HCT116 (cell line): ENCODE results near the gene SUSD5. TPM values are rescaled to one million over a fixed set of nuclear protein-coding genes. Genes with fewer than 3 reads are reported as not detected.

Source experiments
- ATAC-seq: fragments of 200-7000 bp; cut with Tn5 transposase; 2 replicates; pipeline ENCODE4 v1.9.1; 2020; ENCODE audit warnings: mild to moderate bottlenecking, moderate library complexity
- BruUV-seq: library from RNA; stranded (reverse); fragments of 400-500 nt; replicated peaks from 2 replicates; lab custom pipeline; 2021; lab: Mats Ljungman, UMichigan
- CTCF ChIA-PET: fragments of 300-600 bp; sonication (Branson Sonifier 250); formaldehyde crosslinking; loops from one replicate; lab custom pipeline; 2021; ENCODE audit warnings: antibody characterized with exemption; lab: Charles Lee
- POLR2A ChIA-PET: fragments of 300-600, 350-600 bp; sonication (Branson Sonifier 250); formaldehyde crosslinking; loops from one replicate; lab custom pipeline; 2021; ENCODE audit warnings: antibody characterized with exemption; lab: Charles Lee
- RAD21 ChIA-PET, 2 experiments: fragments of 300-600 bp; sonication (Branson Sonifier 250); formaldehyde crosslinking; loops; one replicate each; lab custom pipeline; 2023; ENCODE audit warnings: low total read pairs in 2 of 2; ENCODE audit not compliant: uncharacterized antibody in 2 of 2, unreplicated experiment in 2 of 2, low non-redundant PET in 1 of 2; lab: Charles Lee
- DNase-seq: peaks from one replicate; pipeline ENCODE4 v3.0.0-alpha.2; 2010; ENCODE audit warnings: low read depth, low spot score
- H2AFZ ChIP-seq: fragments of 200-600 bp; shearing (Covaris generic), sonication (generic); 2 replicates; pipeline ENCODE4 v1.6.1; 2017; ENCODE audit warnings: low read depth, mixed run types, mixed read lengths, antibody characterized with exemption, low read length; ENCODE audit not compliant: poor library complexity, severe bottlenecking
- H3K27ac ChIP-seq: 2 replicates; pipeline ENCODE4 v1.5.1; 2012; ENCODE audit warnings: low read depth, low read length
- H3K27me3 ChIP-seq: fragments of 200-600 bp; sonication (generic); 2 replicates; pipeline ENCODE4 v1.6.1; 2016; ENCODE audit warnings: mixed run types, low read length, mixed read lengths; ENCODE audit not compliant: insufficient read depth
- H3K36me3 ChIP-seq, 2 experiments: fragments of 200-500 bp in 1 of 2; fragments of 200-600 bp in 1 of 2; sonication (Bioruptor generic) in 1 of 2; sonication (generic) in 1 of 2; 2 replicates each; pipeline versions ENCODE4 v1.5.1 to v1.6.1; 2014 to 2016; ENCODE audit warnings: low read length in 2 of 2, inconsistent platforms in 1 of 2, mixed read lengths in 1 of 2, mixed run types in 1 of 2; ENCODE audit not compliant: insufficient read depth in 2 of 2, control insufficient read depth in 1 of 2
- H3K4me1 ChIP-seq, 2 experiments: fragments of 200-600 bp in 1 of 2; sonication (generic) in 1 of 2; 2 replicates each; pipeline versions ENCODE4 v1.5.1 to v1.6.1; 2012 to 2017; ENCODE audit warnings: low read length in 2 of 2, inconsistent platforms in 1 of 2, mild to moderate bottlenecking in 1 of 2, mixed read lengths in 1 of 2, mixed run types in 1 of 2, moderate library complexity in 1 of 2; ENCODE audit not compliant: insufficient read depth in 2 of 2, control insufficient read depth in 1 of 2
- H3K4me2 ChIP-seq: fragments of 200-600 bp; sonication (generic); 2 replicates; pipeline ENCODE4 v1.6.1; 2017; ENCODE audit warnings: mixed run types, low read length, mixed read lengths
- H3K4me3 ChIP-seq, 2 experiments: fragments of 200-600 bp in 1 of 2; sonication (generic) in 1 of 2; replicated peaks in 1 of 2; 2 replicates each; pipeline ENCODE4 v1.5.1; 2011 to 2016; ENCODE audit warnings: low read length in 2 of 2, control low read depth in 1 of 2, low read depth in 1 of 2, mild to moderate bottlenecking in 1 of 2, mixed read lengths in 1 of 2, mixed run types in 1 of 2
- H3K79me2 ChIP-seq: fragments of 200-600 bp; sonication (generic); 2 replicates; pipeline ENCODE4 v1.6.1; 2017; ENCODE audit warnings: mild to moderate bottlenecking, mixed run types, low read length, moderate library complexity, mixed read lengths; ENCODE audit not compliant: insufficient read depth
- H3K9ac ChIP-seq: fragments of 200-600 bp; sonication (generic); 2 replicates; pipeline ENCODE4 v1.6.1; 2016; ENCODE audit warnings: low read length, mixed read lengths
- H3K9me2 ChIP-seq: fragments of 200-600 bp; sonication (generic), shearing (Covaris generic); 2 replicates; pipeline ENCODE4 v1.6.1; 2017; ENCODE audit warnings: mixed run types, mild to moderate bottlenecking, moderate library complexity; ENCODE audit not compliant: insufficient read depth
- H3K9me3 ChIP-seq, 2 experiments: fragments of 200-500 bp in 1 of 2; fragments of 200-600 bp in 1 of 2; sonication (Bioruptor generic) in 1 of 2; sonication (generic) in 1 of 2; 2 replicates each; pipeline ENCODE4 v1.6.1; 2014 to 2017; ENCODE audit warnings: low read length in 2 of 2, mixed read lengths in 2 of 2, inconsistent platforms in 1 of 2, low read depth in 1 of 2, mild to moderate bottlenecking in 1 of 2, mixed run types in 1 of 2, moderate library complexity in 1 of 2; ENCODE audit not compliant: control insufficient read depth in 1 of 2, insufficient read depth in 1 of 2
- H4K20me1 ChIP-seq: fragments of 200-600 bp; sonication (generic), shearing (Covaris generic); 2 replicates; pipeline ENCODE4 v1.6.1; 2017; ENCODE audit warnings: mixed run types, mild to moderate bottlenecking, moderate library complexity; ENCODE audit not compliant: insufficient read depth
- ATF3 ChIP-seq: IDR thresholded peaks from 2 replicates; pipeline ENCODE4 v1.6.1; 2012
- CBX3 ChIP-seq: IDR thresholded peaks from 2 replicates; pipeline ENCODE4 v1.6.1; 2012; ENCODE audit warnings: low read depth
- CEBPB ChIP-seq: IDR thresholded peaks from 2 replicates; pipeline ENCODE4 v1.6.1; 2012; ENCODE audit warnings: low read depth
- CTCF ChIP-seq, 3 experiments: fragments of 200-600 bp in 1 of 3; sonication (generic) in 1 of 3; IDR thresholded peaks in 2 of 3; conservative IDR thresholded peaks in 1 of 3; 2 replicates each; pipeline ENCODE4 v1.5.1; 2012 to 2017; ENCODE audit warnings: low read depth in 2 of 3, low read length in 2 of 3, antibody characterized with exemption in 1 of 3, borderline replicate concordance in 1 of 3, control low read depth in 1 of 3, mild to moderate bottlenecking in 1 of 3, mixed read lengths in 1 of 3, mixed run types in 1 of 3, moderate library complexity in 1 of 3; ENCODE audit not compliant: insufficient read depth in 1 of 3
- ELF1 ChIP-seq: IDR thresholded peaks from 2 replicates; pipeline ENCODE4 v1.6.1; 2012; ENCODE audit warnings: low read depth, borderline replicate concordance
- FOSL1 ChIP-seq: IDR thresholded peaks from 2 replicates; pipeline ENCODE4 v1.6.1; 2012; ENCODE audit warnings: low read depth
- JUND ChIP-seq: IDR thresholded peaks from 2 replicates; pipeline ENCODE4 v1.6.1; 2012
- MAX ChIP-seq: IDR thresholded peaks from 2 replicates; pipeline ENCODE4 v1.6.1; 2012
- POLR2A ChIP-seq: IDR thresholded peaks from 2 replicates; pipeline ENCODE4 v1.7.0; 2011; ENCODE audit warnings: borderline replicate concordance; ENCODE audit not compliant: insufficient read depth, insufficient read length; ENCODE audit errors: extremely low read depth
- POLR2AphosphoS5 ChIP-seq: IDR thresholded peaks from 2 replicates; pipeline ENCODE4 v1.6.1; 2011; ENCODE audit warnings: mild to moderate bottlenecking, low read depth, low read length, moderate library complexity
- RAD21 ChIP-seq: IDR thresholded peaks from 2 replicates; pipeline ENCODE4 v1.6.1; 2012; ENCODE audit warnings: low read depth, mild to moderate bottlenecking
- REST ChIP-seq: IDR thresholded peaks from 2 replicates; pipeline ENCODE4 v1.6.1; 2012; ENCODE audit warnings: low read depth
- SIN3A ChIP-seq: IDR thresholded peaks from 2 replicates; pipeline ENCODE4 v1.6.1; 2012; ENCODE audit warnings: low read depth
- SP1 ChIP-seq: IDR thresholded peaks from 2 replicates; pipeline ENCODE4 v1.6.1; 2012; ENCODE audit warnings: low read depth
- SRF ChIP-seq: IDR thresholded peaks from 2 replicates; pipeline ENCODE4 v1.6.1; 2012; ENCODE audit warnings: low read depth
- TCF7L2 ChIP-seq: IDR thresholded peaks from 2 replicates; pipeline ENCODE4 v1.7.0; 2011; ENCODE audit warnings: borderline replicate concordance, inconsistent platforms; ENCODE audit not compliant: insufficient read depth, insufficient read length; ENCODE audit errors: extremely low read depth
- YY1 ChIP-seq: IDR thresholded peaks from 2 replicates; pipeline ENCODE4 v1.6.1; 2011; ENCODE audit warnings: low read length, low read depth, moderate library complexity, mild to moderate bottlenecking; ENCODE audit not compliant: insufficient replicate concordance; ENCODE audit errors: extremely low read depth
- ZFX ChIP-seq: fragments of 450-650 bp; IDR thresholded peaks from 2 replicates; pipeline ENCODE4 v1.6.1; 2017
- ZNF274 ChIP-seq: fragments of 200-500 bp; sonication (Bioruptor generic); IDR thresholded peaks from 2 replicates; pipeline ENCODE4 v1.6.1; 2014; ENCODE audit warnings: mild to moderate bottlenecking, low read depth, low read length, inconsistent platforms
- intact Hi-C: fragments of 100-400 bp; cut with micrococcal nuclease; formaldehyde crosslinking; loops from 2 replicates; pipeline ENCODE4 v1.10.0; 2022
- total RNA-seq: library from RNA; stranded (reverse); gene quantifications from one replicate; pipeline ENCODE4 v1.2.1, GENCODE V29; 2021; ENCODE audit not compliant: unreplicated experiment

Gene SUSD5
- total RNA-seq, 1 experiment from 2014 or later, result not detected

GRCh38 chr3:33155301-33155700 is 63.3 kb downstream of the SUSD5 start:
- no peaks in the 10 kb centered on the region for H3K36me3 ChIP-seq
- intact Hi-C loops, result no loop called here
- POLR2A ChIA-PET, result no interaction called here
- H3K79me2 ChIP-seq, result no peaks in the 10 kb centered on the region
- no TSS peak for BruUV-seq
- H3K4me2 ChIP-seq, result no peak overlapping the region
- CTCF ChIA-PET, result no interaction called here
- DNase-seq (no peak), ATAC-seq (no peak)
- no peak overlapping the region for H2AFZ ChIP-seq
- H4K20me1 ChIP-seq, result no peaks in the 10 kb centered on the region
- RAD21 ChIA-PET, result no interaction called here
- H3K27me3 ChIP-seq, result no peaks in the 10 kb centered on the region
- no peaks in the 10 kb centered on the region for H3K9me2 ChIP-seq
- H3K4me1 ChIP-seq, result peaks cover 3 to 6% of the 10 kb centered on the region in 2 experiments; a peak in 1 of 4 replicates
- no peak for TF ChIP-seq CBX3
- no peak for TF ChIP-seq POLR2AphosphoS5
- no peak for TF ChIP-seq ATF3
- no peak for TF ChIP-seq ELF1
- TF ChIP-seq TCF7L2, result no peak
- TF ChIP-seq CEBPB, result no peak
- no peak for TF ChIP-seq SRF
- no peak for TF ChIP-seq ZNF274
- TF ChIP-seq YY1, result no peak
- TF ChIP-seq FOSL1, result no peak
- no peak for TF ChIP-seq RAD21
- TF ChIP-seq SP1, result no peak
- no peak for TF ChIP-seq POLR2A
- TF ChIP-seq MAX, result no peak
- TF ChIP-seq JUND, result no peak
- no peak for TF ChIP-seq ZFX
- no peak for TF ChIP-seq CTCF (IDR thresholded peaks at IDR 0.05 in 2 of 3, conservative IDR thresholded peaks at IDR 0.05 in 1 of 3; ENCODE audit: borderline replicate concordance in 1 of 3, insufficient read depth in 1 of 3, low read depth in 2 of 3, low read length in 2 of 3)
- TF ChIP-seq SIN3A, result no peak
- TF ChIP-seq REST, result no peak
- TF ChIP-seq, all 23 proteins: peak for 0
- Histone ChIP-seq H3K9me3 (no peaks in the 10 kb centered on the region), H3K4me3 (no peak overlapping the region), H3K27ac (no peak overlapping the region), H3K9ac (no peak overlapping the region)
